BE2C (cell line): Measurements from ENCODE around the gene B3GNT3.

Experiments used
- DNase-seq: peaks from one replicate; pipeline ENCODE4 v3.0.0-alpha.2; 2020
- H3K27me3 ChIP-seq: fragments of 250-450 bp; sonication (Bioruptor Pico); 2 replicates; pipeline ENCODE4 v1.5.1; 2020; ENCODE audit warnings: mild to moderate bottlenecking
- H3K36me3 ChIP-seq: fragments of 250-450 bp; sonication (Bioruptor Pico); 2 replicates; pipeline ENCODE4 v1.5.1; 2020; ENCODE audit warnings: mild to moderate bottlenecking
- H3K4me1 ChIP-seq: fragments of 250-450 bp; sonication (Bioruptor Pico); 2 replicates; pipeline ENCODE4 v1.5.1; 2020
- H3K4me3 ChIP-seq: 2 replicates; pipeline ENCODE4 v1.5.1; 2011; ENCODE audit warnings: low read depth, low read length
- H3K9me3 ChIP-seq: fragments of 250-450 bp; sonication (Bioruptor Pico); 2 replicates; pipeline ENCODE4 v1.5.1; 2020
- TF ChIP-seq, protein P1 (sequence below): IDR thresholded peaks from 2 replicates; pipeline ENCODE4 v1.5.1; 2012; ENCODE audit warnings: mild to moderate bottlenecking, low read depth, low read length

Gene B3GNT3

DNA sequence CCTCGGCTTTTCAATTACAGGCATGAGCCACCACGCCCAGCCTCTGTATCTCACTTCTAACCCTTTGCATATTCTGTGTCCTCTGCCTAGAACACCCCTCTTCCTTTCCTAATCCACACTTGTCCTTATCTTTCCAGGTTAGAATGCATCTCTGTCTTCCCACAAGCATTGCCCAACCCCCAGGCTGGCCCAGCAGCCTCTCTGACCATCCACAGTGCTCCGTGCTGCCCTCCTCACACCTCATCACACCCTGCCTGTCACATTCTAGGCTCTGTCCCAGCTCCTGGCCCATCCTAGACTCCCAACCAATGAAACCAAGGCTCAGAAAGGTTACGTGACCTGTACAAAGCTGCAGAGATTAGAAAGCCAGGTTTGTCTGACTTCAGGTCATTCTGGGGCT is 41.6 kb downstream of the B3GNT3 start:
- H3K36me3 ChIP-seq, result no peaks in the 10 kb centered on the region
- TF ChIP-seq, protein P1, sequence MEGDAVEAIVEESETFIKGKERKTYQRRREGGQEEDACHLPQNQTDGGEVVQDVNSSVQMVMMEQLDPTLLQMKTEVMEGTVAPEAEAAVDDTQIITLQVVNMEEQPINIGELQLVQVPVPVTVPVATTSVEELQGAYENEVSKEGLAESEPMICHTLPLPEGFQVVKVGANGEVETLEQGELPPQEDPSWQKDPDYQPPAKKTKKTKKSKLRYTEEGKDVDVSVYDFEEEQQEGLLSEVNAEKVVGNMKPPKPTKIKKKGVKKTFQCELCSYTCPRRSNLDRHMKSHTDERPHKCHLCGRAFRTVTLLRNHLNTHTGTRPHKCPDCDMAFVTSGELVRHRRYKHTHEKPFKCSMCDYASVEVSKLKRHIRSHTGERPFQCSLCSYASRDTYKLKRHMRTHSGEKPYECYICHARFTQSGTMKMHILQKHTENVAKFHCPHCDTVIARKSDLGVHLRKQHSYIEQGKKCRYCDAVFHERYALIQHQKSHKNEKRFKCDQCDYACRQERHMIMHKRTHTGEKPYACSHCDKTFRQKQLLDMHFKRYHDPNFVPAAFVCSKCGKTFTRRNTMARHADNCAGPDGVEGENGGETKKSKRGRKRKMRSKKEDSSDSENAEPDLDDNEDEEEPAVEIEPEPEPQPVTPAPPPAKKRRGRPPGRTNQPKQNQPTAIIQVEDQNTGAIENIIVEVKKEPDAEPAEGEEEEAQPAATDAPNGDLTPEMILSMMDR, result no peak

DNA sequence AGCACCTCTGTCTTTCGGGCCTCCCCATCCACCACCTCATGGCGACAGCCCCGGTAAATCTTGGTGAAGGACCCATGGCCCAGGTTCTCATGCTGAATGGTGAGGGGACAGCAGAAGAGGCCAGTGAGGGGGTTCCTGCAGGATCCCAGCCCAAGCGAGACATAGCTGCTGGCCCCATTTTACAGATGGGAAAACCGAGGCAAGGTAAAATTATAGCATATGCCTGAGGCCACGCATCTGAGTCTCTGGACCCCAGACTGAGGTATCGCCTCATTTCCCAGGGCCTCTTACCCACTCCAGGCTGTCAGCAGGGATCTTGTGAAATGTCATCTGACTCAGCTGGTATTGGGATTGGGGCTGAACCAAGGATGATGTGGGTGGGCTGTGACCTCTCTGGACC is 43.0 kb downstream of the B3GNT3 start:
- no peaks in the 10 kb centered on the region for H3K36me3 ChIP-seq
- TF ChIP-seq, protein P1, result no peak
- no peak overlapping the region for H3K4me3 ChIP-seq
- no peaks in the 10 kb centered on the region for H3K9me3 ChIP-seq
- DNase-seq, result no peak
- H3K27me3 ChIP-seq, result no peaks in the 10 kb centered on the region
- H3K4me1 ChIP-seq, result peaks cover 4% of the 10 kb centered on the region

More for the DNA sequence above, 41.6 kb downstream of the B3GNT3 start:
- Histone ChIP-seq H3K4me1 (no peaks in the 10 kb centered on the region), H3K27me3 (no peaks in the 10 kb centered on the region), H3K4me3 (no peak overlapping the region), H3K9me3 (no peaks in the 10 kb centered on the region)
- DNase-seq, result no peak

DNA sequence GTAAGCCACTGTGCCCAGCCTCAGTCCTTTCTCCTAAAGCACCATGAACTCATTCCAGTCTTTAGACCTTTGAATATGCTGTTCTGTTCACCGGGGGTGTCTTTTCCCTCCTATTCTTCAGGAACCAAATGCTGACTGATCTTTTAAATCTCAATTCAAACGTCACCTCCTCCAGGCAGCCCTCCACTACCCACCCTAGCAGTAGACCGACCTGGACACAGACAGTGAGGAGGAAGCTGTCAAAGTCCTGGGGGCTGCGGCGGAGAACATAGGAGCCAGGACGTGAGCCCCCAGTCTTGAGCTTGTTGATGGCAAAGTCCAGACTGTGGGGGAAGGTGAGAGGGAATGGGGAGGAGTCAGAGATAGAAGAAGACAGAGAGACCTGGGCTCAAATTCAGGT is 45.1 kb downstream of the B3GNT3 start:
- Histone ChIP-seq H3K9me3 (no peaks in the 10 kb centered on the region), H3K27me3 (no peaks in the 10 kb centered on the region), H3K4me1 (peaks cover 4% of the 10 kb centered on the region), H3K4me3 (no peak overlapping the region), H3K36me3 (no peaks in the 10 kb centered on the region)
- TF ChIP-seq, protein P1, result no peak
- DNase-seq, result no peak

DNA sequence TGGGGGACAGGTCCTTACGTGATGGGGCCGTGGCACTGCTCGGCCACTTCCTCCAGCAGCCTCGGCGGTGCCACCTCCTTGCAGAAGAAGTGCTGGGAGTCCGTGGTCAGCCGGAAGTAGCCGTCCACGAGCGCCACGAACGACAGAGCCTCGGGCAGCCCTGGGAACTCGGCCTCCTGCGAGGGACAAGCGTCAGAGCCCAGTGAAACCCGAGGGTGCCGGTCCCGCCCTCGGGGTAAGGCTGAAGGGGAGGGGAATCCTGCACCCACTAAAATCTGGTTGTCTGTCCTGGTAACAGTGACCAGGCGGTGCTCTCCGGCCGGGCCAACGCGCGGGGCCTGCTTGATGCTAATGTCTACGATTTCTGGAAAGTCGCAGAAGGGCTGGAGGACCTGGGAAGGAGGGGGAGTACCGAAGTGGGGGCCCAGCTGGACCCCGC is 46.5 kb downstream of the B3GNT3 start:
- no peaks in the 10 kb centered on the region for H3K9me3 ChIP-seq
- H3K36me3 ChIP-seq, result no peaks in the 10 kb centered on the region
- no peaks in the 10 kb centered on the region for H3K27me3 ChIP-seq
- H3K4me1 ChIP-seq, result peaks cover 4% of the 10 kb centered on the region
- TF ChIP-seq, protein P1, result no peak
- peak overlapping the region; percentile 48 for H3K4me3 ChIP-seq
- no peak for DNase-seq

DNA sequence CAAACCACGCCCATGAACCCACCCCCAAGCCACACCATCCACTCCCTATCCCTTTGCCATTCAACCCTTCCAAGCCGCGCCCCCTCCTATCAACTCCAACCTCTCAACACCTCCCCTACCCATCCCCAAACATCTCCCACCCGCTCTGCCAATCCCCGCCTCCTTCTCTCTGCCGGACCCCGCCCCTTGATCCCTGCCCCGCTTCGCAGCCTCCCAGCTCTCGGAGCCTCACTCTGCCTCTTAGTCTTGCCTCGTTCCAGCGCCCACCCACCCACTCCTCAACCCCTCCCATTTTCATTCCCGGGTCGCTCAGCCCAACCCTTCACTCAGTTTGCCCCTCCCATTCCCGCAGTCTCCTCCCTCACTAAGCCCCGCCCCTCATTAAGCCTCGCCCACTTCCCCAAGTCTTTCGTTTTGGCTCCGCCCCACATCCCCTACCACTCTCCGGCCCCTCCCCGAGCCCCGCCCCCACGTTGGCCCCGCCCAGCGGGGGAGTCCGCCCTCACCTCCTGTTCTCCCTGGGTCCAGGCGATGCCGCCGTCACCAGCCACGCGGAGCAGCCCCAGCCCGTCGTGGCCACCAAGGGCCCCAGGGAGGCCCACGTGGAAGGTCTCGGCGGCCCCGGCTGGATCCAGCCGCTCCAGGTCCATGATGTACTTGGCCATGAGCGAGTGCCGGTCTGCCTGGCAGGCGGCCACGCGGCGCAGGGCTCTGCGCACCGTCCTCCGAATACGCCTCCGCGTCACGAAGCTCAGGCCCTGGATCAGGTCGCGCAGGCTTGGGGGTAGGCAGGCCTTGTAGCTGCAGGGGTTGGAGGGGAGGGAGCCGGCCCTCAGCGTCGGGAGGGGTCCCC is 47.1 kb downstream of the B3GNT3 start:
- no peaks in the 10 kb centered on the region for H3K9me3 ChIP-seq
- H3K4me3 ChIP-seq, result peak overlapping the region; percentile 53
- TF ChIP-seq, protein P1, result no peak
- no peaks in the 10 kb centered on the region for H3K36me3 ChIP-seq
- no peaks in the 10 kb centered on the region for H3K27me3 ChIP-seq
- DNase-seq, result peak; percentile 99
- peaks cover 4% of the 10 kb centered on the region for H3K4me1 ChIP-seq

DNA sequence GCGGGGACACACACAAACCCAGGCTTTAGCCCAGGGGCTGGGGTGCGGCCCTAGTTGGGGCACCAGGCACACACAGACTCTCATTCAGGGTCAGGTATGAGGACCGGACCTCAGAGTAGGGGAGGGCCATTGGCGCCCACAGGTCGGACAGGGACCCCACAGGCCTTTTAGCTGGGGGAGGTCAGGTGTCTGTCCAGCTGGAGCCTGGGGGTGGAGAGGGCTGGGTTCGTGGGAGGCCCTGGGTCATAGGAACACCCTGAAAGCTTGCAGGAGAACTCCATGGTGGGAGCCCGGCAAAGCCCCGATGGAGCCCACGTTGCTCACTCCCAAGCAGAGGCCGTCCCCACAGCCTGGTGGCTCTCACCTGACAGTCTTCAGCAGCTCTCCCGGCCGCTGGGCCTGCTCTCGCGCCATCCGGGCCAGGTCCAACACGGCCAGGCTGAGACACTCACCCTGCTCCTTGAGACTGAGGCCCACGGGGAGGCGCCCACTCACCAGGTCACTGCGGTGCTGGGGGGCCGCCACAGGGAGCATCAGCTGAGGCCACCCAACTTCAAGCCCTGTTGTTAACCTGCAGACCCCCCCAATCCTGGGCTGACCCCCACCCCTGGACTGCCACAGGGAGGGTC is 47.8 kb downstream of the B3GNT3 start:
- no peak for DNase-seq
- TF ChIP-seq, protein P1, result no peak
- peak overlapping the region; percentile 53 for H3K4me3 ChIP-seq
- H3K36me3 ChIP-seq, result no peaks in the 10 kb centered on the region
- no peaks in the 10 kb centered on the region for H3K27me3 ChIP-seq
- H3K4me1 ChIP-seq, result peaks cover 4% of the 10 kb centered on the region
- no peaks in the 10 kb centered on the region for H3K9me3 ChIP-seq
